ENCODE results near the gene PELO. TPM values are rescaled to one million over a fixed set of nuclear protein-coding genes. Genes with fewer than 3 reads are reported as not detected.

Gene PELO
- total RNA-seq, 1 experiment from 2014 or later: 12.4 TPM

DNA sequence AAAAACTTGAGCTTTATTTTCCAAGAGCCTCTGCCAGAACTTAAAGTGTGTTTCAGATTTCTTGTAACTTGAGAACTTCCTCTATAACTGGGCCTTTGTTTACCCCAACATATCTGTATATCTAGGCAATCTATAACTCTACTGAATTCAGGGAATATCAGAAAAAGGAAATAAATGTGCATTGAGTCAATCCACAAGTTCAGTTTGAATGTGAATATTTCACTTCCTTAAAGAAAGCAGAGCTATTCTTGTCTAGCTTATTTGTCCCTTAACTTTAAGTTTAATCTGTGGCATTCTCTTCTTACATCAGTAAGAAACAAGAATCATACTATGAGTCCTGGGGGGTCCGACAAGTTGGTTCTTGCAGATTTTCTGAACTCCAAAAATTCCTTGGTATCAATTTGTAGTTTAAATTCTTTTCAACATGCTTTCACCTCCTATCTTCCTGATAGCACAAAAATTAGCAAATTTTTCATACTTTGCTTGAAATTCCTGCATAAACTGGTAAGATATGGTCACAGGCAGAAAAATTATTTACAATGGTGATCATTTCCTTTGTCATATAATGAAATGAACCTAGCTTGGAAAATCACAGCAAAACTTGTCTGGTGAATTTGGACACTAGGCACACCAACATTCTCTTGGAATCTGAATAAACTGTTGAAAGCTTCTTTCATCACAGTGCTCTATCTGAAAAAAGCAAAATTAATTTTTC is 19.8 kb upstream of the PELO start:
- CTCF ChIA-PET: interaction anchor here (0.6 to 0.7 kb wide), 2 partner anchors 130 to 181 kb away, joined by 3 to 4 read pairs; no protein-coding TSS in a partner anchor
- TF ChIP-seq, protein P1, sequence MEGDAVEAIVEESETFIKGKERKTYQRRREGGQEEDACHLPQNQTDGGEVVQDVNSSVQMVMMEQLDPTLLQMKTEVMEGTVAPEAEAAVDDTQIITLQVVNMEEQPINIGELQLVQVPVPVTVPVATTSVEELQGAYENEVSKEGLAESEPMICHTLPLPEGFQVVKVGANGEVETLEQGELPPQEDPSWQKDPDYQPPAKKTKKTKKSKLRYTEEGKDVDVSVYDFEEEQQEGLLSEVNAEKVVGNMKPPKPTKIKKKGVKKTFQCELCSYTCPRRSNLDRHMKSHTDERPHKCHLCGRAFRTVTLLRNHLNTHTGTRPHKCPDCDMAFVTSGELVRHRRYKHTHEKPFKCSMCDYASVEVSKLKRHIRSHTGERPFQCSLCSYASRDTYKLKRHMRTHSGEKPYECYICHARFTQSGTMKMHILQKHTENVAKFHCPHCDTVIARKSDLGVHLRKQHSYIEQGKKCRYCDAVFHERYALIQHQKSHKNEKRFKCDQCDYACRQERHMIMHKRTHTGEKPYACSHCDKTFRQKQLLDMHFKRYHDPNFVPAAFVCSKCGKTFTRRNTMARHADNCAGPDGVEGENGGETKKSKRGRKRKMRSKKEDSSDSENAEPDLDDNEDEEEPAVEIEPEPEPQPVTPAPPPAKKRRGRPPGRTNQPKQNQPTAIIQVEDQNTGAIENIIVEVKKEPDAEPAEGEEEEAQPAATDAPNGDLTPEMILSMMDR (IDR thresholded peaks at IDR 0.05): no peak
- TF ChIP-seq, protein P2, sequence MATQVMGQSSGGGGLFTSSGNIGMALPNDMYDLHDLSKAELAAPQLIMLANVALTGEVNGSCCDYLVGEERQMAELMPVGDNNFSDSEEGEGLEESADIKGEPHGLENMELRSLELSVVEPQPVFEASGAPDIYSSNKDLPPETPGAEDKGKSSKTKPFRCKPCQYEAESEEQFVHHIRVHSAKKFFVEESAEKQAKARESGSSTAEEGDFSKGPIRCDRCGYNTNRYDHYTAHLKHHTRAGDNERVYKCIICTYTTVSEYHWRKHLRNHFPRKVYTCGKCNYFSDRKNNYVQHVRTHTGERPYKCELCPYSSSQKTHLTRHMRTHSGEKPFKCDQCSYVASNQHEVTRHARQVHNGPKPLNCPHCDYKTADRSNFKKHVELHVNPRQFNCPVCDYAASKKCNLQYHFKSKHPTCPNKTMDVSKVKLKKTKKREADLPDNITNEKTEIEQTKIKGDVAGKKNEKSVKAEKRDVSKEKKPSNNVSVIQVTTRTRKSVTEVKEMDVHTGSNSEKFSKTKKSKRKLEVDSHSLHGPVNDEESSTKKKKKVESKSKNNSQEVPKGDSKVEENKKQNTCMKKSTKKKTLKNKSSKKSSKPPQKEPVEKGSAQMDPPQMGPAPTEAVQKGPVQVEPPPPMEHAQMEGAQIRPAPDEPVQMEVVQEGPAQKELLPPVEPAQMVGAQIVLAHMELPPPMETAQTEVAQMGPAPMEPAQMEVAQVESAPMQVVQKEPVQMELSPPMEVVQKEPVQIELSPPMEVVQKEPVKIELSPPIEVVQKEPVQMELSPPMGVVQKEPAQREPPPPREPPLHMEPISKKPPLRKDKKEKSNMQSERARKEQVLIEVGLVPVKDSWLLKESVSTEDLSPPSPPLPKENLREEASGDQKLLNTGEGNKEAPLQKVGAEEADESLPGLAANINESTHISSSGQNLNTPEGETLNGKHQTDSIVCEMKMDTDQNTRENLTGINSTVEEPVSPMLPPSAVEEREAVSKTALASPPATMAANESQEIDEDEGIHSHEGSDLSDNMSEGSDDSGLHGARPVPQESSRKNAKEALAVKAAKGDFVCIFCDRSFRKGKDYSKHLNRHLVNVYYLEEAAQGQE (IDR thresholded peaks at IDR 0.05; ENCODE audit: insufficient read depth in 1 of 2, low read depth in 2 of 2, low read length in 1 of 2): no peak
- TF ChIP-seq SIN3A (IDR thresholded peaks at IDR 0.05; ENCODE audit: borderline replicate concordance, insufficient read depth, low read depth, low read length) (no peak), TCF7L2 (IDR thresholded peaks at IDR 0.05; ENCODE audit: low read depth, low read length) (no peak), POLR2AphosphoS5 (IDR thresholded peaks at IDR 0.05; ENCODE audit: low read depth, low read length) (no peak)

DNA sequence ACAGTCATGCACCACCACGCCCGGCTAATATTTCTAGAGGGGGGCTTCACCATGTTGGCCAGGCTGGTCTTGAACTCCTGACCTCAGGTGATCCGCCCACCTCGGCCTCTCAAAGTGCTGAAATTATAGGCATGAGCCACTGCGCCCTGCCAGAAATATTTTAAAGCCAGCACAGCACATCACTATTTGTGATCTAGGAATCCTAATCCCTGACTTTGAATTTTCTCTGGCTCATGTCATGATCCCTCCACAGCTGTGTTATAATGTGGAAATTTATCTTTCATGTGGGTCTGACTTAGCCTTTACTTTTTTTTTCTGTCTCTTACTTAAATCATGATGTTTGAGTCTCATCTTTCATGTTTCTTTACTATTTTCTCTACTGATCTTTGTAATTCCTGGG is 18.7 kb upstream of the PELO start:
- intact Hi-C loops (cut with micrococcal nuclease; ENCODE audit: unreplicated experiment): no loop called here
- POLR2A ChIA-PET: no interaction called here
- in situ Hi-C loops (cut with HindIII; ENCODE audit: low pct_unique_long_range_greater_than_20kb, low sequenced_read_pairs): no loop called here

More for the DNA sequence above, 19.8 kb upstream of the PELO start:
- POLR2A ChIA-PET: no interaction called here
- no TSS peak for BruUV-seq (replicated peaks)
- Histone ChIP-seq H3K4me1 (ENCODE audit: control insufficient read depth, insufficient read depth, low read length) (no peaks in the 10 kb centered on the region), H3K36me3 (ENCODE audit: control insufficient read depth, insufficient read depth, low read length) (no peaks in the 10 kb centered on the region), H3K27me3 (ENCODE audit: control insufficient read depth, insufficient read depth, low read length) (peaks cover 4% of the 10 kb centered on the region; the same call in 1 of the 2 replicates), H3K9me3 (ENCODE audit: control insufficient read depth, insufficient read depth, low read depth, low read length) (no peaks in the 10 kb centered on the region), H3K27ac (ENCODE audit: low read length) (no peak overlapping the region), H3K4me3 (ENCODE audit: low read depth in 2 of 2, low read length in 2 of 2) (no peak overlapping the region)
- in situ Hi-C loops (cut with HindIII; ENCODE audit: low pct_unique_long_range_greater_than_20kb, low sequenced_read_pairs) (no loop called here), intact Hi-C loops (cut with micrococcal nuclease; ENCODE audit: unreplicated experiment) (no loop called here)
- ATAC-seq (no peak), DNase-seq (ENCODE audit: low read depth, low spot score) (no peak)

More for the DNA sequence above, 18.7 kb upstream of the PELO start:
- Histone ChIP-seq H3K27ac (ENCODE audit: low read length) (no peak overlapping the region), H3K4me1 (ENCODE audit: control insufficient read depth, insufficient read depth, low read length) (no peaks in the 10 kb centered on the region), H3K4me3 (ENCODE audit: low read depth in 2 of 2, low read length in 2 of 2) (no peak overlapping the region), H3K27me3 (ENCODE audit: control insufficient read depth, insufficient read depth, low read length) (peaks cover 6% of the 10 kb centered on the region; the same call in 1 of the 2 replicates), H3K36me3 (ENCODE audit: control insufficient read depth, insufficient read depth, low read length) (no peaks in the 10 kb centered on the region), H3K9me3 (ENCODE audit: control insufficient read depth, insufficient read depth, low read depth, low read length) (no peaks in the 10 kb centered on the region)
- CTCF ChIA-PET: no interaction called here
- no peak for ATAC-seq
- TF ChIP-seq POLR2AphosphoS5 (IDR thresholded peaks at IDR 0.05; ENCODE audit: low read depth, low read length) (no peak), SIN3A (IDR thresholded peaks at IDR 0.05; ENCODE audit: borderline replicate concordance, insufficient read depth, low read depth, low read length) (no peak), TCF7L2 (IDR thresholded peaks at IDR 0.05; ENCODE audit: low read depth, low read length) (no peak)
- TF ChIP-seq, protein P1 (IDR thresholded peaks at IDR 0.05): no peak
- TF ChIP-seq, protein P2 (IDR thresholded peaks at IDR 0.05; ENCODE audit: insufficient read depth in 1 of 2, low read depth in 2 of 2, low read length in 1 of 2): no peak
- DNase-seq (ENCODE audit: low read depth, low spot score): no peak
- no TSS peak for BruUV-seq (replicated peaks)
